ENCODE data around the gene CERK.

- TF ChIP-seq POLR2A (IDR thresholded peaks at IDR 0.05; ENCODE audit: low read length) (no peak), GATA1 (IDR thresholded peaks at IDR 0.05; ENCODE audit: low read depth, low read length) (no peak)
These were observed 36.8 kb downstream of the CERK start for GRCh38 chr22:46701262-46701661.
